Muscle of arm (tissue), 12 donors: ENCODE data around the gene FAF1. TPM values are rescaled to one million over a fixed set of nuclear protein-coding genes. Genes with fewer than 3 reads are reported as not detected.

Experiments
- DNase-seq: peaks from one replicate; pipeline ENCODE4 v3.0.0-alpha.2; 2013
- polyA plus RNA-seq, 12 donors: library from polyadenylated mRNA; unstranded; fragments of 120-200 nt; gene quantifications; one replicate each; pipeline ENCODE4 v1.2.1, GENCODE V29; 2013; ENCODE audit not compliant: insufficient read length in 12 of 12

The FAF1 gene
- polyA plus RNA-seq, 12 donors = 33.3 to 55.8 (median 49.1) TPM; not detected in 1

DNA sequence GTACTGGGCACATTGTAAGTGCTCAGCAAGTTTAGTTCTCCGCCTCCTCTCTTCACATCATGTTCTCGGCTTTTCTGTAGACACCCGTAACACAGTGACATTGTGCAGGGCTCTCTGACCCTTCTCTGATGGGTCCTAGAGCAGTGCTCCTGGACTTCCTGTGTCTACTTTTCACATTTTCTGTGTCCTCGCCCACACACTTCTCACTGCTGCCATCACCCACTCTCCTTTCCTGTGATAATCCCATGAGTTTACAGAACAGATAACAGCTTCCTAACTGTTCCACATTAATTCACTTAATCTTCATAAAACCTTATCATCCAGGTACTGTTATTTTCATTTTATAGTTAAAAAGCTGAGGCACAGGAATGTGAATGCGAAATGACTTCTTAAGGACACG lies 523.6 kb downstream of the FAF1 start:
- DNase-seq = no peak

DNA sequence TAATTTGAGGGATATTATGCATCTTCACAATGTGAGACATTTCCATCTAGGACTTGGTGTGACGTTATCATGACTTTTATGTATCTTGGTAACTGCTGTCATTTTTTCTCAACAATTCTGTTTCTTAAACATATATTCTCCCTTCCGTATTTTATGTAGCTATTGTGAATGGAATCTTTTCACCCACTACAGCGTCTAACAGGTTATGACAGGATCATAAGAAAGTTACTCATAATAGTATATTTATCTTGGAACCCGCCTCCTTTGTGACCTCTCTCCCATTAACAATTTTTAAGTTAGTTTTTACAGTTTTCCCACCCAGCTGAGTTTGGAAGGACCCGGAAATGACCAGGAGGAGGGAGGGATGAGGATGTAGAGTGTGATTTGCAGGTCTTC lies 530.1 kb downstream of the FAF1 start:
- no peak for DNase-seq

DNA sequence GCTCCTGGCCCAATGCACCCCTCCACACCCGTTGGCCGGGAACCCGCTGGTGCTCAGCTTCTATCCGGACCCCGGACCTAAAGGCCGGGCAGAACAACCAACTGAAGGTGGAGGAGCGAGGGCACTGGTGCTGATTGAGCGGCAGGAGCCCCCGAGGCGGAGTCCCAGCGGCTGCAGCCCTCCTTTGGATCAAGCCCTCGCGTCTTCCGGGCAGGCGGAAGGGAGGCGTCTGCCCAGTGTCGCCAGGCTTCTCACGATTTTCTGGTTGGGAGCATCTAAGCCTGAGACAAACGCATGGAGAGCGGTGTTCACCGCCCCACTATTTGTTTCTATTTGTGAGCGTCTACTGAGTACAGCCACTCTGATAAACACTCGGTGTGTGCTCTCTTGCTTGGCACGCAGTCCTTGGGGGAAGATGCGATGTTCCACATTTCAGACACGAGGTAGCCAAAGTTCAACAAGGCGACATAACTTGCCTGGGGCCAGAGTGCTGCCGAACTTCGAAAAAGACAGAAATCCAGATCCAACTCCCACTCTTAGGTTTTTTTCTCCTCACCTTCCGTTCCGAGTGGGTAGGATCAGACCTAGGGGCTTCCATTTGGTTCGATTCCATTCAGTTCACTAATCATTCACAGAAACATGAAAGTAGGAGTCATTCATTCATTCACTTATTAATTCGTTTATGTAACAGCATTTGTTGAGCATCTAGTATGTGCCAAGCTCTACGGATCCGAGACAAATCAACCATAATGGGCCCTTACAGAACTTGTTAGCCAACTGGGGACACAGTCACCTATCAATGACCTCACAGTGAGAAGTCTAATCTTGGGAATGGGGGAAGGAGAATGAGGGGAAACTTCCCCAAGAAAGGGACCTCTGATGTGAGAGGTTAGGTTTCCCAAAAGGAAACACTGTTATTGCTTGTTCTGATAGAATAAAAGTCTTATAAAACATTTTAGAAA lies 532.0 kb downstream of the FAF1 start:
- DNase-seq = no peak

DNA sequence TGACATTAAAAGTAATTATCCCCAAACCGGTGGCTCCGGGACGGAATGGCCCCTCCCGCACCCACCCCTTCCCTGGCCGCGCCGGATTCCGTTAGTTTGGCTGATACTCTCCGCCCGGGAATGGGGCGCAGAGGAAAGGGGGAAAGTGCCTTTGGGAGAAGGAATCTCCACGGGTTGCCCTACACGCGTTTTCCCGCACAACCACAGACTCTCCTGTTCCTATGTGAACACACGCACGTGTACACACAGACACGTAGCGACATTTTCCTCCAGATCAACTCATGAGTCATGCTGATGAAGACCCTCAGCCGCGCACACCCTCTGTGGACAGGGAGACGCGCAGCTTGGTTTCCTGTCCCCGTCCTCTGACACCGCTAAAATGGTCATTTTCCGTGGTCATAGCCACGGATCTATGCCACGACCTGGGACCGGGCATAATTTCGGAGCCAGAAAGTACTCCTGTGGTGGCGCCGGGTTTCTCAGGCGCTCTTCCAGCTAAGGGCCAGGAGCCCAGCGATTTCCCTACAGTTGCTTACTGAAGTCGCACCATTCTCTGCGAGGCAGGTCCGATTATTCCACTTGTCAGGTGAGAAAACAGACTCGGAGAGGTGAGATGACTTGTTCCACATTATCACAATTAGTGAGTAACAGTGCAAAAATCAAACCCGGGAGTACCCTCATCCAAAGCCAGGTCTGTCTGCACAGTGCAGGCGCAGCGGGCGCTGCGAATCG lies 532.8 kb downstream of the FAF1 start:
- DNase-seq = no peak

DNA sequence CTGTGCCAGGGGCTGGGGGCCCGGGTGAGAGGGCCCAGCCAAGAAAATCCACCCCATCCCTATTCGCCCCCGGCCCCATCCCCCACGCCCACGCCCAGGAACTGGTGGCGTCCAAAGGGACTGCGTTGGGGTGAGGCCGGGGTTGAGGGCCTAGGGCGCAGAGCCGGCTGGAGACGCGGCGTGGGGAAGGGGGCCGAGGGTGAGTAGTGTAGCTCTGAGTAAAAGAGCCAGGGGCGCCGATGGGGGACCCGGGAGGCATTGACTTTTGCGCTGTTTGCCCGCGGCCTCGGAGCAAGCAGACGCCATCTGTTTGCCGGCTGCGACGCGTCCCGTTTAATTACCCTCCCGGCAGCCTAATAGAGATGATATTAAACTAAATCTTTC lies 533.4 kb downstream of the FAF1 start:
- DNase-seq = no peak

DNA sequence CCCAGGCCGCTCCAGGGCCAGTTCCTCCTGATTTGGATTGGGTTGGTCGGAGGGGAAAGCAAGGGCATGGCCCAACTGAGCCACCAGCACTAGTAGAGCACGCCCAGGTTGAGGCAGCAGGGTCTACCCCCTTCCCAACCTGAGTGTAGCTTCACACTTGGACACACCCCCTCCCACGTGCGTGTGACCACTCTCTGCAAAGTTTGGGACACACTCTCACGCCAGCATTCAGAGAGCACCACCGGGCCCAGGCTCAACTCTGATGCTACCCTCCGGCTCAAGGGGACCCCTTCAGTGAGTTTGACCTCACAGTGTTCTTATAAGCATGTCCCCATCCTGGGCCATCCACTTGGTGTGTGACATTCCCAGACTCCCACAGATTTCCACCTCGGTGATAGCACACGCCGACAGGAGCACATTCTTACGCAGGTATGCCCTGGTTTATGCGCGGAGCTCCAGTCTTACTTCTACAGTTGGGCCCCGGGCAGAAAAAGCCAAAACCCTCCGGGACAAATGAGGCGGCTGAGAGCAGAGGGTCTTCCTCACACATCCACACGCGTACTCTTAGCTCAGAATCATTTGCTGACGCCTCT lies 533.9 kb downstream of the FAF1 start:
- no peak for DNase-seq

DNA sequence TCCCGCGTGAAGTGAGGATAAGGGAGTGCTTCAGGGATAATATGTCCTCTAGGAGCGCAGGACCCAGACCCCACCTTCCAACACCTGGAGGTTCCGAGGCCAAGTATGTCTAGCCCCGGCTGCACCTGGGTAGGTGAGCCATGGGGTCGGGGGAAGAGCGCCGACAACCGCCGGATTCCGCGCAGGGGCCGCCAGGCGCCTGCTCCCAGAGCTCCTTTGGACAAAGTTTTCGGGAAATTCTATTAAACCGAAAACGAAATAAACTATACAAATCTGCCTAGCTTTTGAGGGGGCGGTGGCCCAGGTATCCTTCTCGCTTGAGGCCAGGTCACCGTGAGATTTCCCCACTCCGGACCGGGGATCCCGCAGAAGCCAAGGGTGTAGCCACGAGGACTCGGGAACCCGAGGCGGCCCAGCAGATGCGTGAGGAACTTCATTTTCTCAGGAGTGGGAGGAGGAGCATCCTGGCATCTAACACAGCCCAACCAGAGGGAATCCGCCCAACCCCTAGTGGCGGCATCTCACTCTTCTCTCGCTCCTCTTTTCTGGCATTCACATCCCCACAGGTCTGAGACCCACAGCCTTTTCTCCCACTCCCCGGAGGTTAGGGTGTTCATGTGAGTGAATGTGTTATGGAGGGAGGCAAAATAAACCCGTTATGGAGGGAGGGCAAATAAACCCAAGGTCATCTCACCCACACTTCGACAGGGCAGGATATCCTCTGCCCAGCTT lies 534.5 kb downstream of the FAF1 start:
- DNase-seq = no peak

DNA sequence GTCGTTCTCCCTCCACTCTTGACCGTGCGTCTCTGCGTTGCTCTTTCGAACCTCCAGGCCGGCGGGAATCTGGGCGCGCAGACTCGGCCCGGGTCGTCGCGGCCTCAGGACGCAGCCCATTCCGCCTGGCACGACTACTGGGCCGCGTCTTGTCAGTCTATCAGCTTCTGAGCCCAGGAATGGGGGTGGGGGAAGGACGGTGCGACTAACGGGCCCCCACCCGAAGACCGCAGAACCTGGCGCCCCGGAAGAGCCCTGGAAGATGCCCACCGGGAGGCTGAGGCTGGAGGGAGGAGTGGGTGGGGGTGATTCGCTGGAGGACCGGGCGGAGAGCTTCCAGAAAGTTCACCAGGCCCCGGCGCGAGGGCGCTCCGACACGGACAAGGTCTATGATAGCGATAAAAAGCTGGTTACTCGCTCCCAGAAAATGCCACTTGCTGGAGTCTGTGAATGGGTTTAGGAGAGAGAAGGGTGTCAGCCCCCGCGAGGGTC lies 535.1 kb downstream of the FAF1 start:
- no peak for DNase-seq

DNA sequence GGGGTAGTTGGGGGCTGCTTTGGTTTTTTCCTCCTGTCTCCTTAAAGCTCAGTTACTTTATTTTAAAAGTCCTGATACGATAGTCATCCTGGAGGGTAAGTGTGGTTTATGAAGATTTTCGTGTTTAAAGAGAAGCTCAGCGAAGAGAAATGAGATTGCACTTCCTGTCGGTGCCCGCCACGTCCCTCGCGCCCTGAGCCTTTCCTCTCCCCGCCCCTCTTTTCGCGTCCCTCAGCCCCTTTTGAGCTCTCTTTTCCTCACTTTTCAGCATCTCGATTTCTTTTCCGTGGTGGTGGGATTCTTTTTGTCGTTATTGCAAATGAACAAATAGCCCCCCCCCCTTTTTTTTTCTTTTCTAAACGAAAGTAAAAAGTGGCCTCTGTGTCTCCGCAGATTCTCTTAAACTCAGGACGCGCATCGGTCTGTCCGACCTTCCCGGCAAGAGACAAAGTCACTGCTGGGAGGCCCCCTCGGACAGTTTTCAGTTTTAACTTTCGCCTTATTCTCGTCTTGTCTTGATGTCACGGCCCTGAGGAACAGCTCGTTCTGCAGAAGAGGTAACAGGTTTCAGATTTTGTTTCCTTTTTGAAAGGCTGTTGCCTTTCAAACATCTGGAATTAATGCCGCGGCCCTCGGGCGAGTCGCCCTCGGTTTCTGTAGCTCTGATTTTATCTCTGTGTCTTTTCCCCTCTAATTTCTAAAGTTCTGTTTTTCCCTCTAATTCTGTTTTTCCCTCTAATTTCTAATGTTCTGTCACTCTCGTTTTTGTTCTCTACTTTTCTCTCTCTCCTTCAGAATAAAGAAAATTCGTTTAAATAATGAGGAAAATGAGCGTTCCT lies 535.8 kb downstream of the FAF1 start:
- no peak for DNase-seq

DNA sequence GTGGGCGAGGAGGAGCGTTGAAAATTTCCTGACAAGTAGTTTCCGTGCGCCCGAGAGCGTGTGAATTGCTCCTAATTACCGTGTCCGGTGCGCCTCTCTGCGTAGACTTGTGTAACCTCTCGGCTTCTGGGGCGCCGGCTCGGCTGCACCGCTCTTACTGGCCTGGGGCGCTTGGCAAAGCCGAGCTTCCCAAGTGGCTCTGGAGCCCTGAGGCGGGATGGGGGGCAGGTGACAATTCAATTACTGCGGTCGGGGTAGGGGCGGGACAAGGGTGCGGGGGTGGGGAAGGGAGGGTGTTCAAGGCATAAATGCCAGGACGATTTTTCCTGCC lies 536.4 kb downstream of the FAF1 start:
- no peak for DNase-seq

DNA sequence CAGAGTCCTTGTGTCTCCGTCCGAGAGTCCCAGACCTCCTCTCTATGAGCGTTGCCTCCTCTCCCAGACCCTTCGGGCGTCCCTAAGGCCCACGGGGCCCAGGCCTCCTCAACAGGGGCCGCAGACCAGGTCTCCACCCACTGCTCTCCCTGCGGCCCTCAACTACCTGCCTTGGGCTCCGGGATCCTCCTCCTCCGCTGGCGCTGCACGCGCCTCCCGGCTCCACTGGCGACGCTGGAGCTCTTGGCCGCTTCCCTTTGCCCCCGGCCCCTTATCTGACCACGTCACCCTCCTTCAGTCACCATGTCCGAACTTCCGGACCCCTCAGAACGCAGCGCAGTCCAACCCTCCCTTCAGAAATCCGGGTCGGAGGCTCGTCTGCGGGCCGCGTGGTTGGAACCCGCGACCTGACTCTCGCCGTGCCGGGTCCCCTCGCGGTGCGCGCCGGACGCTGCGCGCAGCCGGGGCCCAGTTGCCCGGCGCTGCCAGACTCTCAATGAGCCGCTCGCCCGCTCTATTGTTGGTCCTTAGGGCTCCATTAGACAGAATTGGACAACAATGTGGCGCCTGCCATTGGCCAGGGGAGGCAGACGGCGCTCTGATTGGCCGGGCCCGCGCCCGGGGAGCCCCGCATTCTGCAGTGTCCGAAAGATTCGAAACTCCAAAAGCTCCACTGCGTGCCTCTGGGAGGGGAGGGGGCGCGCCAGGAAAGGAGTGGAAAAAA lies 537.0 kb downstream of the FAF1 start, which contains the start of gene DMRTA2:
Gene DMRTA2, minus strand, starts transcription at position 498 of the 724 bp plus-strand sequence. CDS start 1,907 bp downstream, outside the sequence.
- DNase-seq = no peak

DNA sequence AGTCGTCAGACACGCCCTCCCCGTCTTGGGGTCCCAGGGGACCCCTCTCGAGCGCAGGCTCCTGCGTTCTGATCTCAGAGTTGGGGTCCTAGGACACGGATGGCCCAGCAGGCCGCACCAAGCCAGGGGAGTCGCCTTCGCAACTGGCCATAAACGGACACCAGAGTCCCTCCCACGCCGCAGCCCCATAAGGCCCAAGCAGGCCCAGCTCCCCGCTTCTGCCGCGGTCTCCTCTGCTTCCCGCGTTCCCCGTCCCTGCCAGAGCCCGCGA lies 537.5 kb downstream of the FAF1 start:
- DNase-seq = no peak

DNA sequence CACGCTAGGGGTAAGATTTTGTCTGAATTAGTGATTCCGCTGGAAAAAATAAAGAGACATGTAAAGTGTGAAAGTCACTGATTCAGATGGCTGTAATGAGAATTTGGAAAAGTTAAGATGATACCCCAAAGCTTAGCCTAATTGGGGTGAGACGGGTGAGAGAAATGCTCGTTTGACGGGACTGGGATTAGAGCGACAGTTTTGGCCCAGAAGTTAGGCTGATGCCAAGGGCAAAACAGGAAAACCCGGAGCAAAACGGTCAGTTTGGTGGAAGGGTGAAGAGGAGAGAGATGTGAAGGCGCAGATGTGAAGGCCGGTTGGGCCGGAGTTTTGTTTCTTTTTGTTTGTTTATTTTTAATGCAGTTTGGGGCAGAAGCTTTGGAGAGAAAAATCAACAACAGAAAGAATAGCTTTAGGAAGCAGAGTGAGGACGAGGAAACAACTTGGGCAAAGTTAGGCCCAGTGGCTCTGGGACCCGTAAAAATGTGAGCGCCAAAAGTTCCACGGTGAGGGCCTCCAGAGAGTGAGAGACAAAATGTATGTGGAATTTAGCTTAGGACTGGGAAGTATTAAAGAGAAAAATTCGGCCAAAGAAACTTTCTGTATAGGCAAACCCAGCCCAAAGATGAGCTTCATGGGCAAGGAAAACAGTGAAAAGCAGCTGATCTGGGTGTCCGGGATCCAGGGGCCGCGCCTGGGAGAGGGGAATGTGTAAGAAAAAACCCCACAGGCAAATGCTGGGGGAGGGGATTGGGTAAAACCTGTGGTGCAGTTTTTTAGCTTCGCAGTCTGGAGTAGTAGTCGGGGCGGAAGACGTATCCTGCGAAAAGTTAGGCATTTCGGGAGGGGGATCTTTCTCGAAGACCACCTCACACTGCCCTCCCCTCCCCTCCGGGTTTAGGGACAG lies 538.0 kb downstream of the FAF1 start:
- DNase-seq = no peak

DNA sequence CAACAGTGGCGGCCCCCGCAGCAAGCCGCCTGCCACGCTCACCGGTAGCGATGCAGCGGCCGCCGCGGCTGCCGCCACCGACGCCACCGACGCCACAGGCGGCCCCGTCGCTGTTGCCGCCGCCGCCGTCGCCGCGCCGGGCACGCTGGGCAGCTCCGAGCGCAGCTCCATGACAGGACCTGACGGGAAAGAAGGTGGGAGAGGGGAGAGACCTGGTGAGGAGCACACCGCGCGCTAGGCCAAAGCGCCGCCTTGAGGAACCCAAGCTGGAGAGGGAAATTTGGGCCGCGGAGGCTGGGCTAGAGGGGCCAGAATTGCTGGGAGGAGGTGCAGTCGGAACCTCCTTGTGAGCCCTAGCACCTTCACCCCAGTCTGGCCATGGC lies 538.7 kb downstream of the FAF1 start:
- DNase-seq = no peak

DNA sequence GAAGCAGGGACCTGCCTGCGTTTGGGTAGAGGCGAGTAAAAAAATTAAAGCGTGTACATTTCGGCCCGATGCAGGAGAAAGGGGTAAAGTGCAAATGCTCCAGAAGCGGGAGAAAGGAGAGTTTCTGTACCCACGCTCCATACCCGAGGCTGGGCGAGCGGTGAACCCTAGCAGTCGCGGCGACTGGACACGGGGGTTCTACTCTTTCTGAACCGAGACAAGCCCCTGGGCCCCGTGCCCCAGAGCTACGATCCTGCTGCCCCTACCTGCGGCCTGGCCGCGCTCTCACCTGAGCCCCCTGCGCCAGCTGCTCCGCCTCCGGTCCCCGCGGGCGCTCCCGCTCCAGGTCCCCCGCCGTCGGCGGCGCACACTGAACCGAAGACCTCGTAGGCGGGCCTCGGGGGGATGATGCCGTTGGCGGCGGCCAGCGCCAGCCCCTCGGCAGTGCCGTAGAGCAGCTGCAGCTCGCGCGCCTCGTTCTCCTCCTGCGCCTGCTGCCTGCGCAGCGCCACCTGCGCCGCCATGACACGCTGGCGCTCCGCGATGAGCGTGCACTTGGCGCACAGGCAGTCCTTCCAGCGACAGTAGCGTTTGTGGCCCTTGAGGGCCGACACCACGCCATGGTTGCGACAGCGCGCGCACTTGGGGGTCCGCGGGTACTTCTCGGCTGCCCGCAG lies 539.2 kb downstream of the FAF1 start:
- DNase-seq = no peak

DNA sequence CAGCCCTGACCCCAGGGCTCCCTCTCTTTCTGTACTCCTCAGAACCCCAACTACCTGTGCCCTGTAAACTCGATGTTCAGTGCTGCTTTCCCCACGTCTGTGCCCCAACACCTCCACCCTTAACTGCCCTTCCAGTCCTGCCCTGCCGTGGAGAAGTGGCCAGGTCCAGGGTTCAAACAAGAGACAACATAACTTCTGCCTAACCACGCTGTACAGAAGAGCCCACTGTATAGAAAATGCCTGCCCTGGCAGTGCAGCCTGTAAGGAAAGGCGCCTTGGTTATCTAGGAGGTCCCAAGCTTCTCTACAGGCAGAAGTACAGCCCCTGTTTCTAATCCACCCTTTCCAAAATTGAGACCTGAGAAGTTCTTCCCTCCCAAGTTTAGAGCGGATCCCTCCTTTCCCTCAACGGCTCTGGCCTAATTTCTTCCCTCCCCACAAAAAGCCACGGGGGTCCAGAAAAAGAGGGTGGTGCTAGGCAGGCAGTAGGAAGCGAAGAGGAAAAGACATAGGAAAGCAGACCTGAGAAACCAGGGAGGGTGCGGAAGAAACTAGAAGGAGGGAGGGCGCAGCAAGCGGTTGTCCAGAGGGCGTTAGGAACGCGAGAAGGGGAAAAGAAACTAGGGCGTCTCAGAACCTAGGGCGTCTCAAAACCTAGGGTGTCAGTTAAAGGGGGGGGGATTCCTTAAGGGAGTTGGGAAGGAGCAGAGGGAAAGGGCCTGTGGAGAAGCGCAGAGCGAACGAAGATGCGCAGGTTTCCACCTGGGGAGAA lies 540.0 kb downstream of the FAF1 start:
- DNase-seq = no peak

DNA sequence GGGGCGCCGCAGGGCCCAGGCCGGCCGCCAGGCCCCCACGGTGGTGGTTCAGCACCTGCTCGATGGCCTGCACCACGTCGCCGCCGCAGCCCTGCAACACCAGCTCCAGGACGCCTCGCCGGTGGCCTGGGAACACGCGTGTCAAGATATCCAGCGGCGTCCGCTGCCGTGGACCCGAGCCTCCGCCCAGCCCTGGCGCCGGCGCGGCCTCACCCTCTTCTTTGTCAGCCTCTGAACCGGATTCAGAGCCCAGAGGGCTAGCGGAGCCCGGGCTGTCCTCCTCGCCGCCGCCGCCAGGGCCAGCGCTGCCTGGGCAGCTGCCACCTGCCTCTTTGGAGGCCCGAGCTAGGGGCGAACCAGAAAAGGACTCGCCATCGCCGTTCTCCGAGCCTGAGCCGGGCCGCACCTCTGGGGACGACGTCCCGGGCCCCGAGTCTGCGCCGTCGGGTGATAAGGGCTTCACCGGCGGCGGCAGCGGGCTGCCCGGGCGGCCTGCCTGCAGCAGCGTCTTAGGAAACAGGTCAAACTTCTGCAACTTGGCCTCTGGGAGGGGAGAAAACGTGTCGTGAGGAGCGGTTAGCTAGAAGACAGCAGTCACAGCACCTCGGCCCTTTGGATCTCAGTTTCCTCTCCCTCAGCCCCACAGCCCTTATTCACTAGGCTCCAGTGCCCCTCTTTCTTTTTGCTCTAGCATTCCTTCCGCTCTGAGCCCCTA lies 540.7 kb downstream of the FAF1 start:
- no peak for DNase-seq
